Gastroesophageal sphincter (tissue), 4 donors: ENCODE measurements around the gene BRD4. TPM values are rescaled to one million over a fixed set of nuclear protein-coding genes. Genes with fewer than 3 reads are reported as not detected.

ENCODE experiments used
- ATAC-seq: fragments of 150-250 bp; one replicate; pipeline ENCODE4 v1.9.1; 2016; ENCODE audit warnings: mild to moderate bottlenecking, moderate library complexity
- H3K27ac ChIP-seq, 4 donors: fragments of 200-600 bp; sonication (generic) in 3 of 4; 1 replicate in 3 of 4; 2 replicates in 1 of 4; pipeline ENCODE4 v1.5.1; 2016 to 2019
- H3K27me3 ChIP-seq: fragments of 200-600 bp; sonication (generic); one replicate; pipeline ENCODE4 v1.5.1; 2019
- H3K36me3 ChIP-seq, 2 donors: fragments of 200-600 bp; sonication (generic); one replicate each; pipeline ENCODE4 v1.5.1; 2019; ENCODE audit warnings: control low read depth in 1 of 2
- H3K4me1 ChIP-seq, 3 donors: fragments of 200-600 bp; sonication (generic); 1 replicate in 2 of 3; 2 replicates in 1 of 3; pipeline ENCODE4 v1.5.1; 2016 to 2019; ENCODE audit warnings: control low read depth in 2 of 3
- H3K4me3 ChIP-seq, 2 donors: fragments of 200-600 bp; sonication (generic); one replicate each; pipeline ENCODE4 v1.5.1; 2019; ENCODE audit warnings: mild to moderate bottlenecking in 1 of 2, moderate library complexity in 1 of 2
- H3K9me3 ChIP-seq, 3 donors: fragments of 200-600 bp; sonication (generic); one replicate each; pipeline ENCODE4 v1.5.1; 2017 to 2019; ENCODE audit warnings: control low read depth in 2 of 3
- EP300 ChIP-seq: sonication (generic); formaldehyde crosslinking; IDR thresholded peaks from one replicate; pipeline ENCODE4 v1.6.1; 2017; ENCODE audit warnings: antibody characterized with exemption, mild to moderate bottlenecking
- POLR2A ChIP-seq, 2 donors: fragments of 450-650 bp; IDR thresholded peaks; one replicate each; pipeline ENCODE4 v1.6.1; 2017; ENCODE audit warnings: antibody characterized with exemption in 2 of 2, mild to moderate bottlenecking in 2 of 2, moderate library complexity in 1 of 2
- POLR2AphosphoS5 ChIP-seq: sonication (generic); formaldehyde crosslinking; IDR thresholded peaks from one replicate; pipeline ENCODE4 v1.6.1; 2017; ENCODE audit warnings: antibody characterized with exemption
- whole genome bisulfite sequencing, 2 donors: methylation state at CpG; one replicate each; pipeline ENCODE4 v1.1.5; 2018; ENCODE audit warnings: low coverage in 1 of 2; 5-methylcytosine and 5-hydroxymethylcytosine counted together
- total RNA-seq, 4 donors: library from RNA; depleted of rRNA; stranded (reverse); fragments of >200 nt; gene quantifications; one replicate each; pipeline ENCODE4 v1.1.0, GENCODE V29; 2016
- TF ChIP-seq, protein P1 (sequence below), 4 experiments: fragments of 200-600 bp in 2 of 4; fragments of 450-650 bp in 2 of 4; sonication (generic) in 1 of 4; IDR thresholded peaks; one replicate each; pipeline ENCODE4 v1.5.1; 2017 to 2019; ENCODE audit warnings: antibody characterized with exemption in 4 of 4, mild to moderate bottlenecking in 2 of 4, moderate library complexity in 2 of 4

BRD4 gene
- total RNA-seq, 4 donors from 2014 or later: 29.6 to 49.3 (median 34.4) TPM

GRCh38 chr19:15294561-15294990, 37.8 kb downstream of the BRD4 start:
- Histone ChIP-seq H3K4me1 (peaks cover 37 to 100% (median 82%) of the 10 kb centered on the region in 3 donors), H3K36me3 (no peaks in the 10 kb centered on the region), H3K4me3 (no peak overlapping the region), H3K27ac (peak overlapping the region in 3 of 4 donors; percentile 56 to 71 (median 60)), H3K9me3 (no peaks in the 10 kb centered on the region), H3K27me3 (no peaks in the 10 kb centered on the region)
- no peak for ATAC-seq
- WGBS, 2 donors: 24 to 54% methylated on average over 2 to 5 of the region's 5 CpGs
- TF ChIP-seq POLR2AphosphoS5: no peak
- no peak for TF ChIP-seq EP300
- no peak for TF ChIP-seq POLR2A (IDR thresholded peaks at IDR 0.05)
- TF ChIP-seq, protein P1, sequence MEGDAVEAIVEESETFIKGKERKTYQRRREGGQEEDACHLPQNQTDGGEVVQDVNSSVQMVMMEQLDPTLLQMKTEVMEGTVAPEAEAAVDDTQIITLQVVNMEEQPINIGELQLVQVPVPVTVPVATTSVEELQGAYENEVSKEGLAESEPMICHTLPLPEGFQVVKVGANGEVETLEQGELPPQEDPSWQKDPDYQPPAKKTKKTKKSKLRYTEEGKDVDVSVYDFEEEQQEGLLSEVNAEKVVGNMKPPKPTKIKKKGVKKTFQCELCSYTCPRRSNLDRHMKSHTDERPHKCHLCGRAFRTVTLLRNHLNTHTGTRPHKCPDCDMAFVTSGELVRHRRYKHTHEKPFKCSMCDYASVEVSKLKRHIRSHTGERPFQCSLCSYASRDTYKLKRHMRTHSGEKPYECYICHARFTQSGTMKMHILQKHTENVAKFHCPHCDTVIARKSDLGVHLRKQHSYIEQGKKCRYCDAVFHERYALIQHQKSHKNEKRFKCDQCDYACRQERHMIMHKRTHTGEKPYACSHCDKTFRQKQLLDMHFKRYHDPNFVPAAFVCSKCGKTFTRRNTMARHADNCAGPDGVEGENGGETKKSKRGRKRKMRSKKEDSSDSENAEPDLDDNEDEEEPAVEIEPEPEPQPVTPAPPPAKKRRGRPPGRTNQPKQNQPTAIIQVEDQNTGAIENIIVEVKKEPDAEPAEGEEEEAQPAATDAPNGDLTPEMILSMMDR (IDR thresholded peaks at IDR 0.05): no peak

- peaks cover 38 to 100% (median 79%) of the 10 kb centered on the region in 3 donors for H3K4me1 ChIP-seq
- 32 to 35% methylated on average over 8 to 10 of the region's 10 CpGs for WGBS, 2 donors
- no peaks in the 10 kb centered on the region for H3K36me3 ChIP-seq
- no peaks in the 10 kb centered on the region for H3K27me3 ChIP-seq
- ATAC-seq: peak; percentile 42
- H3K9me3 ChIP-seq: no peaks in the 10 kb centered on the region
- H3K27ac ChIP-seq: peak overlapping the region in 3 of 4 donors; percentile 56 to 71 (median 60)
- no peak overlapping the region for H3K4me3 ChIP-seq
- no peak for TF ChIP-seq EP300
- TF ChIP-seq, protein P1 (IDR thresholded peaks at IDR 0.05): no peak
- TF ChIP-seq POLR2A (IDR thresholded peaks at IDR 0.05): no peak
- TF ChIP-seq POLR2AphosphoS5: peak; percentile 52
Measured at GRCh38 chr19:15293781-15294491, 38.4 kb downstream of the BRD4 start.

DNA sequence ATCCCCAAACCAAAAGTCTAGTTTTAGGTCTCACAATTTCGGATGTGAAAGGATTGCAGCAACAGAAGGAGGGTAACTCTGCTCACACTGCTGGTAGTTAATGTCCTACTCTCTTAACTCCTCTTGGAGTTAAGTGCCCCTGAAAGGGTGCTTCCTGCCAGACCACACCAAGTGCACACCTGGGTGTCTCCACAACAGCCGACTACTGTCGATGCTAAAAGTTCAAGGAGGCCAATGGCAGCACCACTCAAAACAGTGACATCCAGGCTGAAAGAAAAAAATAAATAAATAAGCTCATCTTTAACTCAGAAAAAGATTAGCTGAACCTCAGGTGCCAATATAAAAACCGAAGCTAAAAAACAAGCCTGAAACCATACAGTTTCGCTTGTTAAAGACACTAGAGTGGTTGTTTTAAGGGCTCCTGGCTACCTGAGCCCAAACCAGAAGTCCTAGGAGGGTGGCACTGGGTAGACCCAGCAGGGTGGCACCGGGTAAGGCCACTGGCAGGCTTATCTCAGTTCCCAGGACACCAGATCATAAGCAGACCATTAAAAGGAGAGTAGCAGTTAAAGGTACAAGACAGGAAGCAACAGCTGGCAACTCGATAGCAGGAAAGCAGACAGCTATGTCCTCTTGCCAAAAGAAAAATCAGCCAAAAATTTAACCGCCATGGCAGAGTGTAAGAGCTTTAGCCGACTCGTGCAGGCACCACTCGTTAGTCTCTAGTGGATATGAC, 39.3 kb downstream of the BRD4 start:
- 6 to 29% methylated on average over 6 to 11 of the region's 11 CpGs for WGBS, 2 donors
- H3K9me3 ChIP-seq: no peaks in the 10 kb centered on the region
- no peak for ATAC-seq
- no peaks in the 10 kb centered on the region for H3K27me3 ChIP-seq
- H3K27ac ChIP-seq: peak overlapping the region in 3 of 4 donors; percentile 56 to 71 (median 60)
- H3K36me3 ChIP-seq: no peaks in the 10 kb centered on the region
- peak overlapping the region in 1 of 2 donors; percentile 5 for H3K4me3 ChIP-seq
- peaks cover 38 to 100% (median 80%) of the 10 kb centered on the region in 3 donors for H3K4me1 ChIP-seq
- TF ChIP-seq EP300 (no peak), POLR2AphosphoS5 (no peak), POLR2A (IDR thresholded peaks at IDR 0.05) (no peak)
- TF ChIP-seq, protein P1 (IDR thresholded peaks at IDR 0.05): no peak

- 82% methylated on average over 7 of the region's 7 CpGs; no CpG with 5 or more reads in 1 of the 2 donors for WGBS, 2 donors
- H3K27me3 ChIP-seq: no peaks in the 10 kb centered on the region
- peaks cover 40 to 100% (median 80%) of the 10 kb centered on the region in 3 donors for H3K4me1 ChIP-seq
- H3K36me3 ChIP-seq: no peaks in the 10 kb centered on the region
- TF ChIP-seq POLR2AphosphoS5: no peak
- no peak for TF ChIP-seq POLR2A (IDR thresholded peaks at IDR 0.05)
- no peak for TF ChIP-seq EP300
- TF ChIP-seq, protein P1 (IDR thresholded peaks at IDR 0.05): no peak
- H3K27ac ChIP-seq: no peak overlapping the region
- no peaks in the 10 kb centered on the region for H3K9me3 ChIP-seq
- ATAC-seq: no peak
- H3K4me3 ChIP-seq: no peak overlapping the region
Measured at GRCh38 chr19:15292140-15292539, 40.2 kb downstream of the BRD4 start.
